ENCODE data around the gene HNRNPM. TPM values are rescaled to one million over a fixed set of nuclear protein-coding genes. Genes with fewer than 3 reads are reported as not detected.

Gene HNRNPM
- total RNA-seq, 6 experiments from 2014 or later = 144 to 217 (median 194) TPM

DNA sequence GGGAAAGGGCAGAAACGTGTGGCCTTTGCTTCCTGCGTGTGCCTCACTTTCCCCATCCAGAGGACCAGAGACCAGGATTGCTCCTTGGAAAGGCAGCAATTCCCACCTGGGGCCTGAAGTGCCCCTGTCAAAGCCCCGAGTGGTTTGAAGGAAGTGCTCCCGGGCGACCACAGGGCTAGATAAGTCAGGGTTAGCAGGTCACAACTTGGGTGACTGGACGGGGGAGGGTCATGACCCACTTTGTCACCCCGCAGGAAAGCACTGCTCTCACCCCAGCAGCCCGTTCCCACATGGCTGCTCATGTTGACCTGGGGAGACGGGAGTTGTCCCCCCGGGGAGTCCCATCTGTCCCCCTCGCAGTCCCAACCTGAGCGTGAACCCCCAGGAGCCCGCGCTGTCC is 57.2 kb downstream of the HNRNPM start:
- no peaks in the 10 kb centered on the region for H3K36me3 Mint-ChIP-seq (ENCODE audit: low read depth)
- H3K4me3 Mint-ChIP-seq = no peak overlapping the region
- peaks cover 6% of the 10 kb centered on the region for H3K27me3 Mint-ChIP-seq (ENCODE audit: insufficient read depth)
- peaks cover 6% of the 10 kb centered on the region for H3K4me1 Mint-ChIP-seq (ENCODE audit: low read depth)
- H3K27ac Mint-ChIP-seq = no peak overlapping the region
- H3K9me3 Mint-ChIP-seq = no peaks in the 10 kb centered on the region
- no peak for DNase-seq
- TF ChIP-seq, protein P1, sequence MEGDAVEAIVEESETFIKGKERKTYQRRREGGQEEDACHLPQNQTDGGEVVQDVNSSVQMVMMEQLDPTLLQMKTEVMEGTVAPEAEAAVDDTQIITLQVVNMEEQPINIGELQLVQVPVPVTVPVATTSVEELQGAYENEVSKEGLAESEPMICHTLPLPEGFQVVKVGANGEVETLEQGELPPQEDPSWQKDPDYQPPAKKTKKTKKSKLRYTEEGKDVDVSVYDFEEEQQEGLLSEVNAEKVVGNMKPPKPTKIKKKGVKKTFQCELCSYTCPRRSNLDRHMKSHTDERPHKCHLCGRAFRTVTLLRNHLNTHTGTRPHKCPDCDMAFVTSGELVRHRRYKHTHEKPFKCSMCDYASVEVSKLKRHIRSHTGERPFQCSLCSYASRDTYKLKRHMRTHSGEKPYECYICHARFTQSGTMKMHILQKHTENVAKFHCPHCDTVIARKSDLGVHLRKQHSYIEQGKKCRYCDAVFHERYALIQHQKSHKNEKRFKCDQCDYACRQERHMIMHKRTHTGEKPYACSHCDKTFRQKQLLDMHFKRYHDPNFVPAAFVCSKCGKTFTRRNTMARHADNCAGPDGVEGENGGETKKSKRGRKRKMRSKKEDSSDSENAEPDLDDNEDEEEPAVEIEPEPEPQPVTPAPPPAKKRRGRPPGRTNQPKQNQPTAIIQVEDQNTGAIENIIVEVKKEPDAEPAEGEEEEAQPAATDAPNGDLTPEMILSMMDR (IDR thresholded peaks at IDR 0.05) = no peak

DNA sequence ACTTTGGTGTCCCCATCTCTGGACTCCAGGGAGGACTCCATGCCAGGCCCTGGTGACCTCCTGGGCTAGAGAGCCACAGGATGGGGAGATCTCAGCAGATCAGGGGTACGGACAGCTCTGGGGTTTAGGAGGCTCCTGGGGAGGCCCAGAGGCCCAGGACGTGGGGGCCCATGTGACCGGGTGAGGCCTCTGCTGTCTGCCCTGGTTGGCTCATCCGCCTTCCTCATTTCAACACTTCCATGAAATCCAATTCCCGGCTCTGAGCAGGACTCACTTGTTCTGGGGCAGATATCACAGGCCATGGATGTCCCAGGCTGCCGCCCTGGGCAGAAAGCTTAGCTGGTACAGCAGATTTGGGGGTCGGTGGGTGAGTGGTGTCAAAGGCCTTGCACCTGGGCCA is 58.7 kb downstream of the HNRNPM start:
- peaks cover 6% of the 10 kb centered on the region for H3K27me3 Mint-ChIP-seq (ENCODE audit: insufficient read depth)
- DNase-seq = no peak
- H3K4me1 Mint-ChIP-seq (ENCODE audit: low read depth) = peaks cover 6% of the 10 kb centered on the region
- H3K9me3 Mint-ChIP-seq = no peaks in the 10 kb centered on the region
- no peaks in the 10 kb centered on the region for H3K36me3 Mint-ChIP-seq (ENCODE audit: low read depth)
- H3K27ac Mint-ChIP-seq = no peak overlapping the region
- no peak overlapping the region for H3K4me3 Mint-ChIP-seq
- TF ChIP-seq, protein P1 (IDR thresholded peaks at IDR 0.05) = no peak

DNA sequence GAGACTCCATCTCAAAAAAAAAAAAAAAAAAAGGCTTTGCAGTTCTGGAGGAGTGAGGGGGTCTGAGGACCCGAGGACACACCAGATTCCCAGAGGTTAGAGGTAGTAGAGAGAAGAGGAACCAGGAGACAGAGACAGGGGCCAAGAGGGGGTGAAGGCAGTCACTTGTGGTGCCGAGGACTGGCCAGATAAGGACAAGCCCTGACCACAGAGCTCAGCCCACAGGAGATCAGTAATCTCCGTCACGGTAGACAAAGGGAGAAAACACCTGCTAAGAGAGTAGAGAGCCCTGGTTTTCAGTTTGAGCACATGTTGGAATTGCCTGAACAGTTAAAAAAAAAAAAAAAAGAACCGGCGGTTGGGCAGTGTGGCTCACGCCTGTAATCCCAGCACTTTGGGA is 59.4 kb downstream of the HNRNPM start:
- no peak for DNase-seq
- no peak overlapping the region for H3K4me3 Mint-ChIP-seq
- peaks cover 6% of the 10 kb centered on the region for H3K4me1 Mint-ChIP-seq (ENCODE audit: low read depth)
- no peak overlapping the region for H3K27ac Mint-ChIP-seq
- H3K36me3 Mint-ChIP-seq (ENCODE audit: low read depth) = no peaks in the 10 kb centered on the region
- TF ChIP-seq, protein P1 (IDR thresholded peaks at IDR 0.05) = no peak
- H3K27me3 Mint-ChIP-seq (ENCODE audit: insufficient read depth) = peaks cover 6% of the 10 kb centered on the region
- H3K9me3 Mint-ChIP-seq = no peaks in the 10 kb centered on the region

DNA sequence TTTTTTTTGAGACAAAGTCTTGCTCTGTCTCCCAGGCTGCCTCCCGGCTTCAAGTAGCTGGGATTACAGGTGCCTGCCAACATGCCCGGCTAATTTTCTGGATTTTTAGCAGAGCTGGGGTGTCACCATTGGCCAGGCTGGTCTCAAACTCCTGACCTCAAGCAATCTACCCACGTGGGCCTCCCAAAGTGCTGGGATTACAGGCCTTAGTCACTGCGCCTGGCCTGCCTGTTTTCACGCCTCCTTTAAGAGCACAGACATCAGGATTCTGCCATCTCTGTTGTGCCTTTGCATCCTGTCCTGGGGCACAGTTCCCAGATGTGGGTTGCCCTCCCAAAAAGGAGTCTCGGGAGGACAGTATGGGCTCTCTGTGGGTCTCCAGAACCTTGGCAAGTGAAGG is 60.1 kb downstream of the HNRNPM start:
- TF ChIP-seq, protein P1 (IDR thresholded peaks at IDR 0.05) = no peak
- no peaks in the 10 kb centered on the region for H3K9me3 Mint-ChIP-seq
- H3K4me3 Mint-ChIP-seq = peak overlapping the region; percentile 60
- H3K36me3 Mint-ChIP-seq (ENCODE audit: low read depth) = no peaks in the 10 kb centered on the region
- DNase-seq = no peak
- peaks cover 6% of the 10 kb centered on the region for H3K27me3 Mint-ChIP-seq (ENCODE audit: insufficient read depth)
- H3K4me1 Mint-ChIP-seq (ENCODE audit: low read depth) = peaks cover 6% of the 10 kb centered on the region
- no peak overlapping the region for H3K27ac Mint-ChIP-seq

DNA sequence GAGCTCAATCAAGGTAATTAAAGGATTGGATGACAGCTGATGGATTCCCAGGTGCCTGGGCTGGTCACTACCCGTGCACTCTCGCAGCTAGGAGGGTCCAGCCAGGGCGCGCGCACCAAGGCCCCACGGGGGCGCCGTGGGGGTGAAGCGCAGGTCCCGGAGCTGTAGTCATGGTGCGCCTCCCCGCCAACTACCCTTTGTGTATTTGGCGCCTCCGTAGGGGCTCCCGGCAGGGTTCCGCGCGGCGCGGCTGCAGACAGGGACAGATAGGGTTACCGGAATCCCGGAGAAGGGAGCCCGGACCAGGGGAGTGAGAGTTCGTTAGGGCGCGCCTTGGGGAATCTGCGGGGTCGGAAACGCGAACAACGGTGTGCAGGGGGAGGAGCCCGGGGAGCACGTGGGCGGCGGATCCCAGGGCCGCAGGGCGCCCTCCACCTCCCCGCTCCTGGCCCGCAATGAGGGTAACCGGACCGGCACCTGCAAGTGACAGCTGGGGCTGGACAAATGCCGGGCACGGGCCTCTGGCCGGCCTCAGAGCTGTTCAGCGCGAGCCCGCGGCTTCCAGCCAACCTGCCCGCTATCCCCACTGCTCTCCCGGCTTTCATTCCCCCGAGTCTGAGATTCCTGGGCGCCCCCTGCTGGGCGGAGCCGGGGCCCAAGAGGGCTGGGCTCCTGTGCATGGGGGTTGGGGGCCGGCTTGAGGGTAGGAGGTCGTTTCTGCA is 61.1 kb downstream of the HNRNPM start:
- Mint-ChIP-seq H3K27me3 (ENCODE audit: insufficient read depth) (no peaks in the 10 kb centered on the region; the same call in 1 of the 2 replicates), H3K36me3 (ENCODE audit: low read depth) (no peaks in the 10 kb centered on the region), H3K9me3 (no peaks in the 10 kb centered on the region), H3K4me3 (peak overlapping the region; percentile 88), H3K27ac (peak overlapping the region; percentile 42), H3K4me1 (ENCODE audit: low read depth) (peaks cover 6% of the 10 kb centered on the region)
- TF ChIP-seq, protein P1 (IDR thresholded peaks at IDR 0.05) = peak; percentile 91
- peak; percentile 38 for DNase-seq
